Upper lobe of left lung (tissue), 6 donors: ENCODE data around the gene RPRML. TPM values are rescaled to one million over a fixed set of nuclear protein-coding genes. Genes with fewer than 3 reads are reported as not detected.
"Not testable (repeated sequence)": the region's sequence is repeated elsewhere in the genome, so short reads cannot be mapped to it uniquely, and the experiment has no call there.

Experiments
- ATAC-seq, 2 donors: fragments of 200-7000 bp; cut with Tn5 transposase; one replicate each; pipeline ENCODE4 v1.9.1; 2022; ENCODE audit warnings: mild to moderate bottlenecking in 2 of 2, moderate library complexity in 2 of 2; ENCODE audit not compliant: low FRiP score in 2 of 2
- DNase-seq, 2 donors: peaks; one replicate each; pipeline ENCODE4 v3.0.0-alpha.2; 2019 to 2020
- H3K27ac ChIP-seq, 4 donors: fragments of 200-600 bp; sonication (generic); one replicate each; pipeline ENCODE4 v1.5.1; 2016 to 2019
- H3K27me3 ChIP-seq, 4 donors: fragments of 200-600 bp; sonication (generic); one replicate each; pipeline ENCODE4 v1.5.1; 2017 to 2019
- H3K36me3 ChIP-seq, 4 donors: fragments of 200-600 bp; sonication (generic); one replicate each; pipeline ENCODE4 v1.5.1; 2016 to 2019
- H3K4me1 ChIP-seq, 4 donors: fragments of 200-600 bp; sonication (generic); one replicate each; pipeline ENCODE4 v1.5.1; 2018 to 2019
- H3K4me3 ChIP-seq, 4 donors: fragments of 200-600 bp; sonication (generic); one replicate each; pipeline ENCODE4 v1.5.1; 2017 to 2019; ENCODE audit warnings: mild to moderate bottlenecking in 2 of 4, moderate library complexity in 1 of 4
- H3K9me3 ChIP-seq, 4 donors: fragments of 200-600 bp; sonication (generic); one replicate each; pipeline ENCODE4 v1.5.1; 2018 to 2019
- EP300 ChIP-seq, 4 donors: sonication (generic); formaldehyde crosslinking; IDR thresholded peaks; one replicate each; pipeline ENCODE4 v1.5.1; 2017; ENCODE audit warnings: antibody characterized with exemption in 4 of 4, control low read depth in 2 of 4
- POLR2A ChIP-seq, 4 donors: fragments of 450-650 bp; IDR thresholded peaks; one replicate each; pipeline ENCODE4 v1.5.1; 2016 to 2017; ENCODE audit warnings: antibody characterized with exemption in 4 of 4, mild to moderate bottlenecking in 2 of 4
- POLR2AphosphoS5 ChIP-seq, 2 donors: sonication (generic); formaldehyde crosslinking; IDR thresholded peaks; one replicate each; pipeline ENCODE4 v1.5.1; 2017; ENCODE audit warnings: antibody characterized with exemption in 2 of 2
- whole genome bisulfite sequencing, 2 donors: methylation state at CpG; one replicate each; pipeline ENCODE4 v1.1.5; 2017 to 2018; 5-methylcytosine and 5-hydroxymethylcytosine counted together
- total RNA-seq, 6 donors: library from RNA; depleted of rRNA in 4 of 6; stranded (reverse); fragments of >200 nt in 4 of 6; gene quantifications; one replicate each; pipeline versions ENCODE4 v1.1.0 to v1.2.1, GENCODE V29; 2016 to 2021
- TF ChIP-seq, protein P1 (sequence below), 6 experiments: fragments of 450-650 bp in 4 of 6; fragments of 200-600 bp in 2 of 6; sonication (generic) in 2 of 6; IDR thresholded peaks; one replicate each; pipeline ENCODE4 v1.5.1; 2016 to 2019; ENCODE audit warnings: antibody characterized with exemption in 6 of 6
- donor health status: DM: no; HTN: no; CAD: no; lungs with moderate emphysema.
- donor health status: DM: no; HTN: yes; CAD: no; lungs with severe emphysema.

The RPRML gene
- total RNA-seq, 6 donors from 2014 or later: 0.30 to 3.9 (median 0.91) TPM; not detected in 3

- Histone ChIP-seq H3K27me3 (no peaks in the 10 kb centered on the region), H3K36me3 (no peaks in the 10 kb centered on the region), H3K9me3 (no peaks in the 10 kb centered on the region), H3K4me3 (no peak overlapping the region), H3K4me1 (no peaks in the 10 kb centered on the region), H3K27ac (no peak overlapping the region)
- TF ChIP-seq POLR2AphosphoS5 (IDR thresholded peaks at IDR 0.05) (no peak), POLR2A (IDR thresholded peaks at IDR 0.05) (no peak), EP300 (IDR thresholded peaks at IDR 0.05) (no peak)
- TF ChIP-seq, protein P1, sequence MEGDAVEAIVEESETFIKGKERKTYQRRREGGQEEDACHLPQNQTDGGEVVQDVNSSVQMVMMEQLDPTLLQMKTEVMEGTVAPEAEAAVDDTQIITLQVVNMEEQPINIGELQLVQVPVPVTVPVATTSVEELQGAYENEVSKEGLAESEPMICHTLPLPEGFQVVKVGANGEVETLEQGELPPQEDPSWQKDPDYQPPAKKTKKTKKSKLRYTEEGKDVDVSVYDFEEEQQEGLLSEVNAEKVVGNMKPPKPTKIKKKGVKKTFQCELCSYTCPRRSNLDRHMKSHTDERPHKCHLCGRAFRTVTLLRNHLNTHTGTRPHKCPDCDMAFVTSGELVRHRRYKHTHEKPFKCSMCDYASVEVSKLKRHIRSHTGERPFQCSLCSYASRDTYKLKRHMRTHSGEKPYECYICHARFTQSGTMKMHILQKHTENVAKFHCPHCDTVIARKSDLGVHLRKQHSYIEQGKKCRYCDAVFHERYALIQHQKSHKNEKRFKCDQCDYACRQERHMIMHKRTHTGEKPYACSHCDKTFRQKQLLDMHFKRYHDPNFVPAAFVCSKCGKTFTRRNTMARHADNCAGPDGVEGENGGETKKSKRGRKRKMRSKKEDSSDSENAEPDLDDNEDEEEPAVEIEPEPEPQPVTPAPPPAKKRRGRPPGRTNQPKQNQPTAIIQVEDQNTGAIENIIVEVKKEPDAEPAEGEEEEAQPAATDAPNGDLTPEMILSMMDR (IDR thresholded peaks at IDR 0.05): no peak
- DNase-seq: no peak
- 80 to 89% methylated on average over 11 of the region's 11 CpGs for WGBS, 2 donors
- ATAC-seq: no peak
These were observed 10.8 kb upstream of the RPRML start for GRCh38 chr17:46989637-46990431.

- not testable (repeated sequence) for H3K27me3 ChIP-seq, DNase-seq, H3K4me3 ChIP-seq, ATAC-seq, H3K4me1 ChIP-seq, H3K9me3 ChIP-seq, H3K36me3 ChIP-seq, H3K27ac ChIP-seq
- WGBS, 2 donors: 82 to 100% methylated on average over 5 of the region's 5 CpGs
These were observed 8.9 kb upstream of the RPRML start for GRCh38 chr17:46987927-46988326.

- Histone ChIP-seq H3K27me3 (no peaks in the 10 kb centered on the region), H3K36me3 (no peaks in the 10 kb centered on the region), H3K4me3 (no peak overlapping the region), H3K27ac (no peak overlapping the region), H3K9me3 (no peaks in the 10 kb centered on the region), H3K4me1 (no peaks in the 10 kb centered on the region)
- DNase-seq (no peak), ATAC-seq (no peak)
- WGBS, 2 donors: 79 to 80% methylated on average over 7 of the region's 7 CpGs
- TF ChIP-seq EP300 (IDR thresholded peaks at IDR 0.05) (no peak), POLR2AphosphoS5 (IDR thresholded peaks at IDR 0.05) (no peak), POLR2A (IDR thresholded peaks at IDR 0.05) (no peak)
- TF ChIP-seq, protein P1 (IDR thresholded peaks at IDR 0.05): no peak
These were observed 7.3 kb upstream of the RPRML start for GRCh38 chr17:46986366-46986765.

DNA sequence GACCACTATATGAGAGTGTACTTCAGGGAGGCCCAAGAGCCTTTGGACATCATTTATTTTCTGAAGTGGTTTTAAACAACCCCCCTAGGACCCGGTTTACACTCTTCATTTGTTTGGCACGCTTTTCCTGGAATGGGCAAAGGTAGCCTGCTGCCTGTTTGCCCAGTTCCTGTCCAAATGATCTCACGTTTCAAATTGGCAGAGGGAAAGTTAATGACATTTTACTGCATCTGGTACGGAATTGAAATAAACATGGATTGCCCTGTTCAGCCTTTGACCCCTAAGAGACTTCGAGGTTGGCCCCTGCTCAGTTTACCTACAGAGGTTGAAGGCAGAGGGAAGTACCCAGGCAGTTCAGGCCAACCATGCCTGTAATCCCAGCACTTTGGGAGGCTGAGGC is 5.8 kb upstream of the RPRML start:
- no peak for DNase-seq
- 70 to 79% methylated on average over 5 of the region's 5 CpGs for WGBS, 2 donors
- ATAC-seq: no peak
- no peak overlapping the region for H3K27ac ChIP-seq
- no peaks in the 10 kb centered on the region for H3K36me3 ChIP-seq
- H3K4me1 ChIP-seq: no peaks in the 10 kb centered on the region
- H3K9me3 ChIP-seq: no peaks in the 10 kb centered on the region
- H3K27me3 ChIP-seq: peaks cover 0 to 1% (median 0%) of the 10 kb centered on the region in 4 donors
- TF ChIP-seq POLR2AphosphoS5 (IDR thresholded peaks at IDR 0.05) (no peak), EP300 (IDR thresholded peaks at IDR 0.05) (no peak), POLR2A (IDR thresholded peaks at IDR 0.05) (no peak)
- TF ChIP-seq, protein P1 (IDR thresholded peaks at IDR 0.05): no peak
- no peak overlapping the region for H3K4me3 ChIP-seq

DNA sequence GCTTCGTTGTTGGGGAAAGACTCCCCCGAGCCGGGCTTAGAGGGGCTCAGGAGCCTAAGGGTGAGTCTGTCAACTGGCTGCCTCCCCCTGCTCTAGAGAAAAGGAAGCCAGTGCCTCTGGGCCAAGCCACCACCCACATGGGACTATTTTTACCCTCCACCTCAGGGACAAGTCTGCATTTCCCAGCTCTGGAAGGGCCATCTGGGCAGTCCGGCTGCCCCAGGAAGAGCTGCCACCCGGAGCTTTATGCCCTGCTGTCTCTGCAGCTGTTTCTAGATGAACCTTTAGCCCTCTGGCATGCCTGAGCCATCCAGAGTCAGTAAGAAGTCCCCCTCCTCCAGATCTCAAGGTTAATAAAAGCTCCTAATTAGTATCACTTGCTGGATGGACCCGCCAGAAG is 5.3 kb upstream of the RPRML start:
- peaks cover 3 to 5% (median 4%) of the 10 kb centered on the region in 4 donors for H3K4me1 ChIP-seq
- no peak for DNase-seq
- no peak for ATAC-seq
- no peak for TF ChIP-seq POLR2AphosphoS5 (IDR thresholded peaks at IDR 0.05)
- TF ChIP-seq, protein P1 (IDR thresholded peaks at IDR 0.05): no peak
- no peak for TF ChIP-seq POLR2A (IDR thresholded peaks at IDR 0.05)
- TF ChIP-seq EP300 (IDR thresholded peaks at IDR 0.05): no peak
- no peak overlapping the region for H3K4me3 ChIP-seq
- peaks cover 0 to 7% (median under 1%) of the 10 kb centered on the region in 4 donors for H3K27me3 ChIP-seq
- WGBS, 2 donors: 85 to 86% methylated on average over 6 of the region's 6 CpGs
- no peaks in the 10 kb centered on the region for H3K36me3 ChIP-seq
- no peak overlapping the region for H3K27ac ChIP-seq
- H3K9me3 ChIP-seq: no peaks in the 10 kb centered on the region
